ENCODE data around the gene B3GAT1. TPM values are rescaled to one million over a fixed set of nuclear protein-coding genes. Genes with fewer than 3 reads are reported as not detected.

The B3GAT1 gene
- polyA plus RNA-seq, 2 donors: 0.02 to 0.10 TPM

GRCh38 chr11:134432776-134433175 is 20.7 kb upstream of the B3GAT1 start:
- no peaks in the 10 kb centered on the region for H3K36me3 ChIP-seq (ENCODE audit: control insufficient read depth in 2 of 2, insufficient read depth in 2 of 2, low read length in 1 of 2)
- H3K27ac ChIP-seq (ENCODE audit: low read depth in 2 of 2, low read length in 1 of 2): no peak overlapping the region
- no peaks in the 10 kb centered on the region for H3K4me1 ChIP-seq (ENCODE audit: control insufficient read depth in 2 of 2, insufficient read depth in 2 of 2, low read length in 1 of 2)
- no peak overlapping the region for H3K4me3 ChIP-seq (ENCODE audit: low read depth in 1 of 2, low read length in 2 of 2)
- WGBS, 2 donors: 15 to 20% methylated on average over 2 of the region's 2 CpGs
- H3K27me3 ChIP-seq (ENCODE audit: control insufficient read depth in 1 of 2, insufficient read depth in 2 of 2, low read length in 2 of 2): no peaks in the 10 kb centered on the region
- H3K9me3 ChIP-seq (ENCODE audit: control insufficient read depth in 2 of 2, insufficient read depth in 1 of 2, low read depth in 1 of 2, low read length in 1 of 2): no peaks in the 10 kb centered on the region

- no peak overlapping the region for H3K4me3 ChIP-seq (ENCODE audit: low read depth in 1 of 2, low read length in 2 of 2)
- 65 to 68% methylated on average over 10 of the region's 10 CpGs for WGBS, 2 donors
- H3K4me1 ChIP-seq (ENCODE audit: control insufficient read depth in 2 of 2, insufficient read depth in 2 of 2, low read length in 1 of 2): no peaks in the 10 kb centered on the region
- H3K27me3 ChIP-seq (ENCODE audit: control insufficient read depth in 1 of 2, insufficient read depth in 2 of 2, low read length in 2 of 2): no peaks in the 10 kb centered on the region
- H3K27ac ChIP-seq (ENCODE audit: low read depth in 2 of 2, low read length in 1 of 2): no peak overlapping the region
- H3K36me3 ChIP-seq (ENCODE audit: control insufficient read depth in 2 of 2, insufficient read depth in 2 of 2, low read length in 1 of 2): no peaks in the 10 kb centered on the region
- H3K9me3 ChIP-seq (ENCODE audit: control insufficient read depth in 2 of 2, insufficient read depth in 1 of 2, low read depth in 1 of 2, low read length in 1 of 2): no peaks in the 10 kb centered on the region
Measured at GRCh38 chr11:134429106-134429505, 17.1 kb upstream of the B3GAT1 start.

GRCh38 chr11:134425816-134426536 is 13.9 kb upstream of the B3GAT1 start:
- WGBS, 2 donors: 70 to 76% methylated on average over 16 of the region's 16 CpGs
- H3K36me3 ChIP-seq (ENCODE audit: control insufficient read depth in 2 of 2, insufficient read depth in 2 of 2, low read length in 1 of 2): no peaks in the 10 kb centered on the region
- no peaks in the 10 kb centered on the region for H3K4me1 ChIP-seq (ENCODE audit: control insufficient read depth in 2 of 2, insufficient read depth in 2 of 2, low read length in 1 of 2)
- no peak overlapping the region for H3K27ac ChIP-seq (ENCODE audit: low read depth in 2 of 2, low read length in 1 of 2)
- H3K27me3 ChIP-seq (ENCODE audit: control insufficient read depth in 1 of 2, insufficient read depth in 2 of 2, low read length in 2 of 2): no peaks in the 10 kb centered on the region
- no peaks in the 10 kb centered on the region for H3K9me3 ChIP-seq (ENCODE audit: control insufficient read depth in 2 of 2, insufficient read depth in 1 of 2, low read depth in 1 of 2, low read length in 1 of 2)
- H3K4me3 ChIP-seq (ENCODE audit: low read depth in 1 of 2, low read length in 2 of 2): no peak overlapping the region

- H3K4me3 ChIP-seq (ENCODE audit: low read depth in 1 of 2, low read length in 2 of 2): no peak overlapping the region
- no peaks in the 10 kb centered on the region for H3K36me3 ChIP-seq (ENCODE audit: control insufficient read depth in 2 of 2, insufficient read depth in 2 of 2, low read length in 1 of 2)
- H3K4me1 ChIP-seq (ENCODE audit: control insufficient read depth in 2 of 2, insufficient read depth in 2 of 2, low read length in 1 of 2): no peaks in the 10 kb centered on the region
- H3K27ac ChIP-seq (ENCODE audit: low read depth in 2 of 2, low read length in 1 of 2): no peak overlapping the region
- H3K9me3 ChIP-seq (ENCODE audit: control insufficient read depth in 2 of 2, insufficient read depth in 1 of 2, low read depth in 1 of 2, low read length in 1 of 2): no peaks in the 10 kb centered on the region
- 57 to 66% methylated on average over 2 of the region's 2 CpGs for WGBS, 2 donors
- H3K27me3 ChIP-seq (ENCODE audit: control insufficient read depth in 1 of 2, insufficient read depth in 2 of 2, low read length in 2 of 2): no peaks in the 10 kb centered on the region
Measured at GRCh38 chr11:134425413-134425812, 13.4 kb upstream of the B3GAT1 start.

GRCh38 chr11:134423106-134423505 is 11.1 kb upstream of the B3GAT1 start:
- Histone ChIP-seq H3K36me3 (ENCODE audit: control insufficient read depth in 2 of 2, insufficient read depth in 2 of 2, low read length in 1 of 2) (no peaks in the 10 kb centered on the region), H3K27ac (ENCODE audit: low read depth in 2 of 2, low read length in 1 of 2) (no peak overlapping the region), H3K27me3 (ENCODE audit: control insufficient read depth in 1 of 2, insufficient read depth in 2 of 2, low read length in 2 of 2) (no peaks in the 10 kb centered on the region), H3K9me3 (ENCODE audit: control insufficient read depth in 2 of 2, insufficient read depth in 1 of 2, low read depth in 1 of 2, low read length in 1 of 2) (no peaks in the 10 kb centered on the region), H3K4me1 (ENCODE audit: control insufficient read depth in 2 of 2, insufficient read depth in 2 of 2, low read length in 1 of 2) (no peaks in the 10 kb centered on the region), H3K4me3 (ENCODE audit: low read depth in 1 of 2, low read length in 2 of 2) (no peak overlapping the region)
- 74 to 81% methylated on average over 10 of the region's 10 CpGs for WGBS, 2 donors

- H3K4me3 ChIP-seq (ENCODE audit: low read depth in 1 of 2, low read length in 2 of 2): no peak overlapping the region
- no peaks in the 10 kb centered on the region for H3K9me3 ChIP-seq (ENCODE audit: control insufficient read depth in 2 of 2, insufficient read depth in 1 of 2, low read depth in 1 of 2, low read length in 1 of 2)
- no peaks in the 10 kb centered on the region for H3K4me1 ChIP-seq (ENCODE audit: control insufficient read depth in 2 of 2, insufficient read depth in 2 of 2, low read length in 1 of 2)
- H3K36me3 ChIP-seq (ENCODE audit: control insufficient read depth in 2 of 2, insufficient read depth in 2 of 2, low read length in 1 of 2): no peaks in the 10 kb centered on the region
- no peak overlapping the region for H3K27ac ChIP-seq (ENCODE audit: low read depth in 2 of 2, low read length in 1 of 2)
- H3K27me3 ChIP-seq (ENCODE audit: control insufficient read depth in 1 of 2, insufficient read depth in 2 of 2, low read length in 2 of 2): peaks cover 0 to 3% of the 10 kb centered on the region in 2 donors
- WGBS, 2 donors: 39 to 40% methylated on average over 14 of the region's 14 CpGs
Measured at GRCh38 chr11:134417871-134418840, 6.1 kb upstream of the B3GAT1 start.

GRCh38 chr11:134416726-134417125 is 4.7 kb upstream of the B3GAT1 start:
- H3K27me3 ChIP-seq (ENCODE audit: control insufficient read depth in 1 of 2, insufficient read depth in 2 of 2, low read length in 2 of 2): peaks cover 0 to 7% of the 10 kb centered on the region in 2 donors
- no peaks in the 10 kb centered on the region for H3K36me3 ChIP-seq (ENCODE audit: control insufficient read depth in 2 of 2, insufficient read depth in 2 of 2, low read length in 1 of 2)
- no peaks in the 10 kb centered on the region for H3K9me3 ChIP-seq (ENCODE audit: control insufficient read depth in 2 of 2, insufficient read depth in 1 of 2, low read depth in 1 of 2, low read length in 1 of 2)
- peaks cover 2 to 4% of the 10 kb centered on the region in 2 donors for H3K4me1 ChIP-seq (ENCODE audit: control insufficient read depth in 2 of 2, insufficient read depth in 2 of 2, low read length in 1 of 2)
- 75 to 76% methylated on average over 10 of the region's 10 CpGs for WGBS, 2 donors
- H3K4me3 ChIP-seq (ENCODE audit: low read depth in 1 of 2, low read length in 2 of 2): no peak overlapping the region
- H3K27ac ChIP-seq (ENCODE audit: low read depth in 2 of 2, low read length in 1 of 2): no peak overlapping the region

- no peaks in the 10 kb centered on the region for H3K36me3 ChIP-seq (ENCODE audit: control insufficient read depth in 2 of 2, insufficient read depth in 2 of 2, low read length in 1 of 2)
Measured at GRCh38 chr11:134414766-134415765, 3.0 kb upstream of the B3GAT1 start.

More at GRCh38 chr11:134414766-134415765, 3.0 kb upstream of the B3GAT1 start:
- Histone ChIP-seq H3K4me1 (ENCODE audit: control insufficient read depth in 2 of 2, insufficient read depth in 2 of 2, low read length in 1 of 2) (peaks cover 2 to 7% of the 10 kb centered on the region in 2 donors), H3K27ac (ENCODE audit: low read depth in 2 of 2, low read length in 1 of 2) (no peak overlapping the region), H3K27me3 (ENCODE audit: control insufficient read depth in 1 of 2, insufficient read depth in 2 of 2, low read length in 2 of 2) (peaks cover 0 to 16% of the 10 kb centered on the region in 2 donors), H3K9me3 (ENCODE audit: control insufficient read depth in 2 of 2, insufficient read depth in 1 of 2, low read depth in 1 of 2, low read length in 1 of 2) (no peaks in the 10 kb centered on the region), H3K4me3 (ENCODE audit: low read depth in 1 of 2, low read length in 2 of 2) (no peak overlapping the region)
- WGBS, 2 donors: 26 to 31% methylated on average over 17 of the region's 17 CpGs

All from esophagus (tissue), 2 donors.